Measurements from ENCODE around the gene CELA3B.

Gene CELA3B

GRCh38 chr1:21936366-21937031, 40.3 kb upstream of the CELA3B start:
- Histone ChIP-seq H3K4me3 (ENCODE audit: low read depth in 1 of 2, low read length in 1 of 2) (peak overlapping the region; percentile 13 to 45), H3K4me1 (ENCODE audit: control insufficient read depth in 1 of 2, insufficient read depth in 1 of 2, low read depth in 1 of 2, low read length in 1 of 2) (peaks cover 34 to 39% of the 10 kb centered on the region in 2 experiments), H3K36me3 (no peaks in the 10 kb centered on the region), H3K9me3 (no peaks in the 10 kb centered on the region), H3K27me3 (peaks cover 41% of the 10 kb centered on the region), H3K27ac (no peak overlapping the region)
- TF ChIP-seq, protein P1, sequence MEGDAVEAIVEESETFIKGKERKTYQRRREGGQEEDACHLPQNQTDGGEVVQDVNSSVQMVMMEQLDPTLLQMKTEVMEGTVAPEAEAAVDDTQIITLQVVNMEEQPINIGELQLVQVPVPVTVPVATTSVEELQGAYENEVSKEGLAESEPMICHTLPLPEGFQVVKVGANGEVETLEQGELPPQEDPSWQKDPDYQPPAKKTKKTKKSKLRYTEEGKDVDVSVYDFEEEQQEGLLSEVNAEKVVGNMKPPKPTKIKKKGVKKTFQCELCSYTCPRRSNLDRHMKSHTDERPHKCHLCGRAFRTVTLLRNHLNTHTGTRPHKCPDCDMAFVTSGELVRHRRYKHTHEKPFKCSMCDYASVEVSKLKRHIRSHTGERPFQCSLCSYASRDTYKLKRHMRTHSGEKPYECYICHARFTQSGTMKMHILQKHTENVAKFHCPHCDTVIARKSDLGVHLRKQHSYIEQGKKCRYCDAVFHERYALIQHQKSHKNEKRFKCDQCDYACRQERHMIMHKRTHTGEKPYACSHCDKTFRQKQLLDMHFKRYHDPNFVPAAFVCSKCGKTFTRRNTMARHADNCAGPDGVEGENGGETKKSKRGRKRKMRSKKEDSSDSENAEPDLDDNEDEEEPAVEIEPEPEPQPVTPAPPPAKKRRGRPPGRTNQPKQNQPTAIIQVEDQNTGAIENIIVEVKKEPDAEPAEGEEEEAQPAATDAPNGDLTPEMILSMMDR (IDR thresholded peaks at IDR 0.05) = no peak

- Histone ChIP-seq H3K9me3 (no peaks in the 10 kb centered on the region), H3K27ac (no peak within 1 kb of the TSS), H3K27me3 (peaks cover 41% of the 10 kb centered on the region), H3K4me1 (ENCODE audit: control insufficient read depth in 1 of 2, insufficient read depth in 1 of 2, low read depth in 1 of 2, low read length in 1 of 2) (peaks cover 34 to 39% of the 10 kb centered on the region in 2 experiments), H3K36me3 (no peaks in the 10 kb centered on the region), H3K4me3 (ENCODE audit: low read depth in 1 of 2, low read length in 1 of 2) (peak within 1 kb of the TSS; percentile 33 to 47)
- TF ChIP-seq, protein P1 (IDR thresholded peaks at IDR 0.05) = no peak
These were observed 39.8 kb upstream of the CELA3B start, which contains the start of gene HSPG2 for GRCh38 chr1:21937034-21937371. Gene HSPG2, minus strand, starts transcription at chr1:21937310. Its CDS starts 93 bp downstream, at chr1:21937217.

DNA sequence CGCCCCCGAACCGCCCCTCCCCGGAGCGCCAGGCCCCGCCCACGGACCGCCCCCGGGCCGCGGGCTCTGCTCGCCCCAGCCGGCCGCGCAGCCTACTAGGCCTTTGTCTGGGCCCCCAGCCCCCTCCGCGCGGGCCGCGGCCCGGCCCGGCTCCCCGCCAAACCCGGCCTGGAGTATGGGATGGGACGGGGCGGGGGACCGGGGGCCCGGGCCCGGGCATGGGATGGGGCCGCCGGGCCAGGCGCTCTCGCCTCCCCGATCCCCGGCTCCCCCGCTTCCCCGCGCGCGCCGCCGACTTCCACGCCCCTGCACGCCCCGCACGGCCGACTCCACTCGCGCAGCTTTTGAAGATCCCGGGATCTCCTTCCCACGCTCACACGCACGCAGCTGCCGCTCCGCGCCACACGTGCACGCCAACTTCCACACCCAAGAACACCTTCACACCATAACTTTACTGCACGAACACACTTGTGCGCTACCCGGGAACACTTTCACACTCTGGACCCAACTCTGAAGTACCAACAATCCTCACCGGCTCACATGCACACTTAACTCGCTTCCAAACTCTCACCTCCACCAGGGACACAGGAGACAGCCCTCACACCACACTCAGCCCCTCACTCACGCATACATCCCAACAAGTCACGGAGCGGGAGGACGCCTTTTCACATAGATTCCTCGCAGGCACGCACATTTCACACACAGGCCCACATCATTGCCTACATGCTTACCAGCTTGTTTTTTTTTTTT, 39.3 kb upstream of the CELA3B start:
- TF ChIP-seq, protein P1 (IDR thresholded peaks at IDR 0.05) = no peak
- Histone ChIP-seq H3K4me3 (ENCODE audit: low read depth in 1 of 2, low read length in 1 of 2) (peak overlapping the region; percentile 33 to 47), H3K36me3 (no peaks in the 10 kb centered on the region), H3K4me1 (ENCODE audit: control insufficient read depth in 1 of 2, insufficient read depth in 1 of 2, low read depth in 1 of 2, low read length in 1 of 2) (peaks cover 30 to 39% of the 10 kb centered on the region in 2 experiments), H3K27ac (no peak overlapping the region), H3K9me3 (no peaks in the 10 kb centered on the region), H3K27me3 (peaks cover 41% of the 10 kb centered on the region)

- TF ChIP-seq, protein P1 (IDR thresholded peaks at IDR 0.05) = no peak
- peaks cover 21 to 31% of the 10 kb centered on the region in 2 experiments for H3K4me1 ChIP-seq (ENCODE audit: control insufficient read depth in 1 of 2, insufficient read depth in 1 of 2, low read depth in 1 of 2, low read length in 1 of 2)
- H3K27me3 ChIP-seq = peaks cover 41% of the 10 kb centered on the region
- no peak overlapping the region for H3K27ac ChIP-seq
- no peaks in the 10 kb centered on the region for H3K36me3 ChIP-seq
- no peak overlapping the region for H3K4me3 ChIP-seq (ENCODE audit: low read depth in 1 of 2, low read length in 1 of 2)
- H3K9me3 ChIP-seq = no peaks in the 10 kb centered on the region
These were observed 37.9 kb upstream of the CELA3B start for GRCh38 chr1:21938732-21939538.

- H3K4me1 ChIP-seq (ENCODE audit: control insufficient read depth in 1 of 2, insufficient read depth in 1 of 2, low read depth in 1 of 2, low read length in 1 of 2) = peaks cover 18 to 29% of the 10 kb centered on the region in 2 experiments
- TF ChIP-seq, protein P1 (IDR thresholded peaks at IDR 0.05) = no peak
- H3K9me3 ChIP-seq = no peaks in the 10 kb centered on the region
- no peak overlapping the region for H3K27ac ChIP-seq
- H3K36me3 ChIP-seq = no peaks in the 10 kb centered on the region
- H3K27me3 ChIP-seq = peaks cover 41% of the 10 kb centered on the region
- no peak overlapping the region for H3K4me3 ChIP-seq (ENCODE audit: low read depth in 1 of 2, low read length in 1 of 2)
These were observed 37.0 kb upstream of the CELA3B start for GRCh38 chr1:21939650-21940374.
